GM18858 (cell line): ENCODE measurements around the gene GATB.

Source experiments
- ATAC-seq: cut with Tn5 transposase; IDR thresholded peaks from one replicate; pipeline ENCODE4 v1.9.1; 2021; ENCODE audit not compliant: unreplicated experiment

GATB gene

DNA sequence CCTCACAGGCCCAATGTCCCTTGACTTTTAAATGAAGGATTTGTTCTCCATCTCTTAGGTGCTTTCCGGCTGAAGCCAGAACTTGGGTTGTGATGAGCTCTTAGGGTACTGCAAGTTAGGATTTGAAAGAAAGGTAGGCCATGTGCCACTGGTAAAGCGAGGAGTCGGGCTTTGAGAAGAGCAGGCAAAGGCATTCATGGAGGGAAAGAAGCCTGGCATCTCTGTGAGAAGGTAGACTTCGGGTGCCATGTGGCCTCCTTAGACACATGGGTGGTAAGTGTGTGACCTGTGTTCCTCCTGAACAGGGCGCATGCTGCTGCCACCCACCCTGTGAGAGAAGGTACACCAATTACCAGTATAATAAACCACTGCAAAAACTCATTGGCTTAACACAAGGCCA, 102.9 kb downstream of the GATB start:
- ATAC-seq: no peak

DNA sequence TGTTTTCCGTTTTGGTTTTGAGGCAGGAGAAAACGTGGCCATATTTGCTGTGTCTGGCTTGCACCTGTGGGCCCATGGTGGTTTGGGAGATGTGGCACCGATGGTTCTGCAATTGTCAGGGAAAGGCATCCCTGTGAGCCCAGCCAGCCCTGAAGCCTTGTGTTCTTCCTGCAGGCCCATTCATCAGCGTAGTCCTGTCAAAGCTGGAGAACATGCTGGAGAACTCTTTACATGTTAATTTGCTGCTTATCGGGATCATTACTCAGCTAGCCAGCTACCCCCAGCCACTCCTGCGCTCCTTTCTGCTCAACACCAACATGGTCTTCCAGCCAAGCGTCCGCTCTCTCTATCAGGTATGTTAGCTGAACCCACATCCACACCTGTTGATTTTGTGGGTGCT, 104.7 kb downstream of the GATB start:
- ATAC-seq: no peak

DNA sequence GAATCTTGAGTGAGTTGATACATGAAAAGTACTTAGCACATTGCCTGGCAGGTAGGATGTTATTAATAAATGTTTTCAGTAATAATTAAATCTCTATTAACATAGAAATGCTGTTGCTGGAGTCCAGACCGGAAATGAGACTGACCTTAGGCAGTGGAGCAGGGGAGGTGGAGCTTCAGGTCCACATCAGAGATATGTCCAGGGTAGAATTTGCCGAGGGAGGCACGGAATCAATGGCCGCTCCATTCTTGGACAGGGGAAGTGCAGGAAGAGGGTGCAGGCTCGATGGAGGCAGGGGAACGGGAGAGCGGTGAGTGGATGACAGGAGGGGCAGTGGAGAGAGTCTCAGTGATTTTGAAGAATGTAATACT, 107.3 kb downstream of the GATB start:
- no peak for ATAC-seq

DNA sequence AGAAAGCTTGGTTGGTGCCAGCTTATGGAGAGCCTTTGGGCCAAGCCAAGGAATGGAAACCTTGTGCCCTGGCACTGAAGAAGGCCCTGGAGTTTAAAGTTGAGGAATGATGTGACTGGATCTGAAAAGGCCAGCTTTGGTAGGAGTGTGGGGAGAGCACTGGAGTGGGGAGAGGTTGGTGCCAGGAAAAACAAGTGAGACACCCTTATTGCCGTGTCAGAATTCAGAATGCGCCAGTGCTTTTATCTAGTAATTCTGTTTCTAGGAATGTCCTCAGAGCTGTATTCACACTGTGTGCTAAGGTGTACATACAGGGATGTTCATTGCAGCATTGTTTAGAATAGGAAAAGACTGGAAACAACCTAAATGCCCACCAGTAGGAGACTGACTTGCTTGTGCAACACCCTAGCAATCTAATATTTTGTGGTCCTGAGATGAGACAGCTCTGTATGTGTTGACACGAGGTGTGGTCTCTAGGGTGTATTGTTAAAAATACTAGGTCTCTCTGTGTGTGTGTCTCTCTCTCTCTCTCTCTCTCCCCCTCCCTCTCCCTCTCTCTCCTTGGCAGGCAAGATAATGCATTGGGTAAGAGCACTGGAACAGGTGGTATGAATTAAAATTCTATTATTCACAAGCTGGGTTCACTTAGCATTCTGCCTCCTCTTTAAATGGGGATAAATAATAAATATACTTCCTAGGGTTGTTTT, 107.8 kb downstream of the GATB start:
- no peak for ATAC-seq

DNA sequence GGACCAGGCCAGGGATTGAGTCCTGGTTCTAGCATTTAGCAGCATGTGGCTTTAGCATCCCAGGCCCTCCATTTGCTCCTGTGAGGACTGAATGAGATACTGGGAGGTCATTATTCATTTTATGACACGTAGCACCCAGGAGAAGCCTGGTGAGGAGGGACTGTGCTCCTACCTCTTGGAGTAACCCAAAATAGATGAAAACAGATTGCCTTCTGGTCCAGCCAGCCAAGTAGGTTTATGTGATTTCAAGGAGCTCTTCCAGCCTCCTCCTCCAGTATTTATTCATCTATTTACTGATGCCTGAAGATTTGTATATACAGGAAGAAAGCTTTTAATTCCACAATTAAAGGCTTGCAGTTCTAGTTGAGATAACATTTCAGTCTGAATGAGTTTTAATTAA, 109.3 kb downstream of the GATB start:
- no peak for ATAC-seq

DNA sequence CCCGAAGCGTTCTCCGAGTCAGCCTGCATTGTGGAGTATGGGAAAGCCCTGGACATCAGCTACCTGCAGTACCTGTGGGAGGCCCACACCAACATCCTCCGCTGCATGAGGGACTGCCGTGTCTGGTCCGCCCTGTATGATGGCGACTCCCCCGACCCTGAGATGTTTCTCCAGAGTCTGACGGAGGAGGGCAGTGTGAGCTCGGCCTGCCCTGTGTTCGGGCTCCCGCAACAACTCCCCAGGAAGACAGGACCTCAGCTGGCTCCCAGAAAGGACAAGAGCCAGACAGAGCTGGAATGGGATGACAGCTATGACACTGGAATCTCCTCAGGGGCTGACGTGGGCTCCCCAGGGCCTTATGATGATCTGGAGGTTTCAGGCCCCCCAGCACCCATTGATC, 111.3 kb downstream of the GATB start:
- no peak for ATAC-seq

DNA sequence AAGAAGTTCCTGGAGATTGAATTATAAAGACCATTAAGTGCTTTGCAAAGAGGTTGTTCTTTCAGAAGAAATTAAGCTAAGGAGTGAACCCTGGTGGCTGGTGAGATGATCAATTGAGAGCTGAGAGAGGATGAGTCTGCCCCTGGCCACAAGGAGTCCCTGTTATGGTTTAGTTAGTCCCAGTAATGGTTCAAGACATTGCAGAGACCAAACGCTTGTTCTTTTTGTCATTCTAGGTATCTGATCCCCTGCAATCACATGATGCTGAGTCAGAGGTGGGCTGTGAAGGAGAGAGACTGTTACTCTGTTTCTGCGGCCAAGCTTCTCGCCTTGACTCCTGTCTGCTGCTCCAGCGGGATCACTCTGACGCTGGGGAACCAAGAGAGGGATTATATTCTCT, 114.5 kb downstream of the GATB start:
- no peak for ATAC-seq

DNA sequence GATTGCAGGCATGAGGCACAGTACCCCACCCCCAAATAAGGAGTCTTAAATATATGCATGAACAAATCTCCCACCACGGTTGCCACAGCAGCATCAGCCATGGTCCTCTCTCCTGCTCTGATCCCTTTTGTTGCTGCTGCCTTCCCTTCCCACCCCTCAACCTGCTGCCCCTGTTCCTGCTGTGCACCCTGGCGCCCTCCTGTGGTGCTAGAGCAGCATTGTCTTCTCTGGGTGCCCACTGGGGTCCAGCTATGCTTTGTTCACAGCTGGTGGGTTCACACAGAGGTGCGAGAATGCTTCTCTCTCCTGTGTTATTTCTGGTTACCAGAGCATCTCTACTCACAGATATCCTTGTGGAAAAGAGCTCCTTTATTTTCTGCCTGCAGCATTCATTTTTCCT, 116.2 kb downstream of the GATB start:
- ATAC-seq: no peak

DNA sequence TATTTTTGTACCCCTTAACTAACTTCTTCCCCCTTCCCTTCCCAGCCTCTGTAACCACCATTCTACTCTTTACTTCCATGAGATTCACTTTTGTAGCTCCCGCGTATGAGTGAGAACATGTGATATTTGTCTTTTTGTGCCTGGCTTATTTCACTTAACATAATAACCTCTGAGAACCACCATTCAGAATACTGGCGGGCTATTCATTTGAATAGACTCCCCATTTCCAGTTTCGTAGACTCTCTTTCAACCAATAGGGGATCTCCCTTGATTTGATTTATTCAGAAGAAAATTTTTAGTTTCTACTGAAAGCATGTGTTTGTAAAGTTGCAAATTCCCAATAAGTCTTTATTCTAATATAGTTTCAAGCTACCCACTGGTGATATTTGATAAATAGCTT, 117.2 kb downstream of the GATB start:
- no peak for ATAC-seq

DNA sequence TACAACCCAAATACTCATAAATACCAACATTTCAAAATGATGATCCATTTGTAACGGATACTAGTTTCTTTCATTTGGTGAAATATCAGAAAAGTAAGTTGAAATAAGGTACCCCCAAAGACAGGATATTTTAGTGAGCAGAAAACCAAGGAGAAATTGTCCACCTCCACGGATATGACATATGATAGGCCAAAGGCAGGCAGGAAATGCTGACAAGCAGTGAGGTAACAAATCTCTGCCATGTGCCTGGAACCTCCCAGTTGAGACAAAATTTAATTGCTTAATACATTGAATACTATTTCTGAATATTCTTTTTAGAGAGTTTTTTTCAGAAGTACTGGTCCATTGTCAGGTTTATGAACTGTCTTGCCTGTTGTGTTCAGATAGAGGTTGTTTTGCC, 118.8 kb downstream of the GATB start:
- ATAC-seq: no peak

DNA sequence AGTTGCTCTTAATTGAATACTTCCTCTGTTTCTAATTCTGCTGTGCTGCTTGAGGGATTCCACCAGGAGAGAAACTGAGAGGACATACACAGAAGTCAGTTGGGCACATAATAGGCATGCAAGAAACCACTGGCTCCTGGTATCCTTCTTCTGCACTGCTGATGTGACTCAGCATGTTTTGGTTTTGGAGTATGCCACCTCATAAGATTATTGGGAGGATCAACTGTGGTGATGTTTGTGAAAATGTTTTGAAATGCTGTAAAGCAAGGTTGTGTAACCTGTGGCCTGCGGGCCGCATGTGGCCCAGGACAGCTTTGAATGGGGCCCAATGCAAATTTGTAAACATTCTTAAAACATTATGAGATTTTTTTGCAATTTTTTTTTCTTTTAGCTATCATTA, 119.6 kb downstream of the GATB start:
- no peak for ATAC-seq

DNA sequence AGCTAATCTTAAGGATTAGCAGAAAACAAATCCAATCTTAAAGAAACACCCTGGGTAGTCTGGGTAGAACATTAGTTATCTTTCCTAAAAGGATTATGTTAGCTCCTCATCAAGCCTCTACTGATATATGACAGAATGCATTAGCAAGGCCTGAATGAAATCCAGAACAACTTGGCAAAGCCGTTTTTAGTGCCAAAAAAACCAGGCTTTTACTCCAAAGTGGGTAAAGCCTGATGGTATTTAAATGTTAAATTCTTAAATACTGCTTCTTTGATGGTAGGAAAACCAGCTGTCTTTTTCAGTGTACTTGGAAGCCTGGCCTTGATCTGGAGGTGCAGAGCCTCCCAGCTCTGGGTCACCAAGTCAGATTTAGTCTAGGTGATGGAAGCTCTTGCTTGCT, 120.4 kb downstream of the GATB start:
- ATAC-seq: no peak

DNA sequence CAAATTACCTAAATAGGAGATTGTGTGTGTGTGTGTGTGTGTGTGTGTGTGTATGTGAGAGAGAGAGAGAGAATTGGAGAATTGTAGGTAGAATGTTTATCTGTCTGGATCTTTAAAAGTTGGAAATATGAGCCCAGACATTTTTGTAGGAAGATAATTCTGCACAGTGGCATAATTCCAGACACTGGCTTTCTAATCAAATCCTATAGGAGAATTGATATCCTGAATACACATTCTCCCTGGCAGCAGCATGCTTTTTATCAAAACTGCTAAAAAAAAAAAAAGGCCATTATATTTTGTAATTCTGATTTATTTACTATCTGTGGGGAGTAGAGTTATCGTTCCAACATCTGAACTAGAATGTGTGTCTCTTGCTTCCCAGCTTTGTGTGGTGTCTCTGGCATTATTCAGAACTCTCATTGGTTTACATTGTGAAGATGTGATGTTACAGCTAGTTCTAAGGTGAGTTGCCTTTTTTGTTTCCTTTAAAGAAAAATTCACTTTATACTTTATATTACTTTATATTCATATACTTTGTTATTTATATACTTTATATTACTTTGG, 122.4 kb downstream of the GATB start:
- ATAC-seq: no peak

DNA sequence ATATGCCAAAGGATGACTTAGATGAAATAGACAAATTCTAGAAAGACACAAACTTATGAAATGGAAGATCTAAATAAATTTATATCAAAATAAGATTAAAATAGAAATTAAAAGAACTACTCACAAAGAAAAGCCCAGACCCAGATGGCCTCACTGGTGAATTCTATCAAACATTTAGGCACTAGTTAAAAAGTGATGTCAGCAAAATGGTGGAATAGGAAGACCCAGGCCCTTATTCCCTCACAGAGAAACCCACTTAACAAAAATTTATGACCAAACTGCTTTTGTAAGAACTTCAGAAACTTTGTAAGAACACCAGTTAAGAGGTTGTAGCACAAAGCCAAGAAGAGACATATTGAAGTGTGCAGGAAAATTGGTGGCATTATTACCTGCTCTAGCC, 129.5 kb downstream of the GATB start:
- ATAC-seq: no peak

DNA sequence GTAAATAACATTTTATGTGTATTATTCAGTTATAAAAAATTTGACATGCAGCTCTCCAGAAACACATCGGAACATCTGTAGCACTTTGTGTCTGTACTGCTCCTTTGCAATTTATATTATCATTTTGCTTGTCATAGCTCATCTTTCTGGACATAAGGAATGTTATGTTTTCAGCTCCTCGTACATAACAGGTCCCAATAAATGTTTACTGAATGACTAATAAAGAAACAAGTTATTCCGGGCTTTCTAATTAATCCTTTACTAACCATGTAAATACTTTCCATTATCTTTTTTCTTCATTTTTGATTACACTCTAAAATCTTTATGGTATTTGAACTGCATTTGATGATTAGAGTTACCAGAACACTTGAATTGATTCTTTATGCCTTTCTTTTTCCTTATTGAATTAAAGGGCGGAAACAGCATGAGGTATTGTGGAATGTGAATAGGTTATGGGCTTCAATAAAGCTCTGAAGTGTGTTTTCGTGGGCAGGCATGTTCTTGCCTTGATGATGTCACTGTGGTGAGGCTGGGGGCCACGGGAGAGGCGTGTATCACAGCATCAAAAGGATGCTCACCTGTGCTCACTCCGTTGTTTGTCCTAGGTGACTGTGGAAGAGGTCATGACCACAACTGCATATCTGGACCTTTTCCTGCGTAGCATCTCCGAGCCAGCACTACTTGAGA, 131.6 kb downstream of the GATB start:
- no peak for ATAC-seq

DNA sequence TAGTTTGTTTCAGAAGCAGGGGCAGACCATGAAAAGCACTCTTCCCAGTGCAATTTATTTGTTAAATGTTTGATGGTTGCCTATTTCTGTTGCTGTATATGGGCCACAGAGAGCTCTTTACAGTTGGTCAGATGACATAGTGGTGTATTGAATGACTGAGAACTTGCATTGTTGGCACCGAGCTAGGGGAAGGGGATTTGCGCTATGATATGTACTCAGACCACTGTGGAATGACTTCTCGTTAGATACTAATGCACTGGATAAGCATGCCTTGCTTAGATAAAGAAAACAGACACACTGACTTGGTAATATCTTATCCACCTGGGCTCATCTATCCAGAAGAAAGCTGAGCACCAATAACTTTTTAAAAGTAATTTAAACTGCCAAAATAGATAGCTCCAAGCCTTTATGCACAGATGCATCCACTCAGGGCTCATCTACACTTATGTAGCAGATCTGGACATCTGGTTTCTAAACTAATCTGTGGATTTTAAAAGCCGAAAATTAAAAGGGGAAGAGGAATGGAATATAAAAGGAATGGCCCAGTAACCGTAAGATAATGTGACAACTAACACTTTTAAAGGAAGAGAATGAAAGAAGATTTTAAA, 132.7 kb downstream of the GATB start:
- ATAC-seq: no peak

DNA sequence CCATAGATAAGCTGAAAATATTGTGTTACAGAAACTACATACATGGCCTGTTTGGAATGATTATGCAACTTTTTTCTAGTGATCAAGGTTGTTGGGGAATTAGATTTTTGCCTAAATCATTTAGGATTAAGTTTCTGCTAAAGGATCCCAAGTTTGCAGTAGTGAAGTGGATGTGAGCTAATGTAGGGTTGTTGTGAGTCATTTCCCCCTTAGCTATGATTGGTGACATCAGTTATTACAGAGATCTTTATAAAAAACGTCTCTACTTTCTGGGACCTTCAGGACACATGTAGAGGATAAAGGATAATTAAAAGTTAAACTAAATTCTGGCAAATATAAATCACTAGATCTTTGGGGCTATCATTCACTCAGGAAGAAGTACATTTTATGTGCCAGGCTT, 133.3 kb downstream of the GATB start:
- no peak for ATAC-seq

DNA sequence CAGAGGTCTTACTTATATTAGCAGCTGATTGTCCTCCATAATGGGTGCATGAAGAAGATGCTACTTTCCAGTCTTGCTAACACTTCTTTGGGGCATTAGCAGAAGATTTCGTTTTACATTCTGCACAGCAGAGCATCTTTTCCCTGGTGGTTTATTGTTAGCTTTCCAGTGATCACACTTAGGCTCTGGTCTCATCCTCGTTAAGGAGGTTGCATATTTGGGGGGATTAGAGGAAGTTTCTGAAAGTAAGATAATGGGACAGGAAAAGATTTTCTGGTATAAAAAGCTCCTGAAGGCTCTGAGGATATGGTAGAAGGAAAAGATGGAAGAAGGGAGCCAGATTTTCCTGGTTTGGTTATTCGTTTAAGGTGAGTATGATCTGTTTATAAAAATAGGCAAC, 134.1 kb downstream of the GATB start:
- ATAC-seq: no peak

DNA sequence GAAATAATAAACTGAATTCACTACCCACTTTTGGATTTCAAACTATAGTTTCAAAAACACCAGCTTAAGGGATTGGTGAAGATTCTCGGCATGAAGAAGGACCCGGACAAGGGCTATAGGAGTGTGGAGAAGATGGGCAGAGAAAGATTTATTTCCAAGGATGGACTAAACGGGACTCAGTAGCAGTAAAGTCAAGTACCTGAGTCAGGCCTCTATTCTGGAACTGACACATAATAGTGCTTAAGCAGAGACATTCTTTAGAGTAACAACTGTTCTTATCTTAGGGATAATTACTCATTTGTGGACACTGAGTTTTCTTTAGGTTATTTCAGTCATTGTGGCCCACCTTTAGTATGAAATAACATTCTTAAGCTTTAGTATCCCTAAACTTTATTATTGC, 134.6 kb downstream of the GATB start:
- ATAC-seq: no peak

DNA sequence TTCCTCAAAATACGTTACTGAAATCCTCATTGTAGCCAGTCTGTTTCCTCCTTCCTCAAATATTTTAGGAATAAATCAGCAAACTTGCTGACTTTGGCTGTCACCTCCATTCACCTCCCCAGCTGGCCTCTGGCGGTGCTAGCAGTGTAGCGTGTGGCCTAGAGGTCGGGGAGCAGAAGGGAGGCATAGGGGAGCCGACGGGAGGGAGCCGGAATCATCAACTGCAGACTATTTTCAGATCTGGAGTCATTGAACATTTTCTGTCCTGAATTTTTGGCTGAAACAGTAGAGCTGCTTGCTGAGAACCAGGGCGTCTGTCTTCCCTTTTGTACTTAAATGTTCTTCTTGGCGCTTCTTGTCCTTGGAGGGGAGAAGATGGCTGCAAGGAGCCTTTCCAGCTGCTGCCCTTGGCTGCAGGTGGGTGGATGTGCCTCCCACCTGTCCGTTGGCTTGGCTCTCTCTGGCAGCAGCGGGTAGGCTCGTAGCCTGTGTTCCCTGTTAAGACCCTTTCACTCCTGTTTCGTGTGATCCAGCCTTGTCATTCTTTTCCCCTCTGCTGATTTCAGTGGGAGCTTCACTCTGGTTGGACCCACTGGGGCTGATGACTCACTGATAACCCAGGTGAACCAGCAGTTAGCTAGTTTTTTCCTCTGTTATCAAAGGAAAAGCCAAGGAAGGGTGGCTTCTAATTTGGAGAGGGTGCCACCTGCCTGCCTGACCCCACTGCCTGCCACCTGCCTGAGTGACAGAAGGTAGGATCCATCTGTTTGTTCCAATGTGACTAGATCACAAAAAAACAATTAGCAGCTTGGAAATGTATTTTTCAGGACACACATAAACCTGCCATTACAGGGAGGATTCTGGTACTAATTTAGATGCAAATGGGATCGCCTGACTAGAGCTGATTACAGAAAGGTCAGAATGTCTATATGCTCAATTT, 135.9 kb downstream of the GATB start:
- no peak for ATAC-seq
